Ishikawa (cell line): Measurements from ENCODE around the gene TP73.

Experiments
- CEBPB ChIP-seq: IDR thresholded peaks from 2 replicates; pipeline ENCODE4 v1.6.1; 2012
- CREB1 ChIP-seq: IDR thresholded peaks from 2 replicates; pipeline ENCODE4 v1.6.1; 2012; ENCODE audit warnings: low read depth
- EP300 ChIP-seq: IDR thresholded peaks from 2 replicates; pipeline ENCODE4 v1.6.1; 2012; ENCODE audit warnings: borderline replicate concordance
- FOXM1 ChIP-seq: IDR thresholded peaks from 2 replicates; pipeline ENCODE4 v1.6.1; 2012; ENCODE audit warnings: low read depth, borderline replicate concordance
- NFIC ChIP-seq: IDR thresholded peaks from 2 replicates; pipeline ENCODE4 v1.6.1; 2012
- RAD21 ChIP-seq: IDR thresholded peaks from 2 replicates; pipeline ENCODE4 v1.6.1; 2012; ENCODE audit warnings: low read depth
- TAF1 ChIP-seq: IDR thresholded peaks from 2 replicates; pipeline ENCODE4 v1.6.1; 2012; ENCODE audit warnings: low read depth, mild to moderate bottlenecking
- TCF12 ChIP-seq: IDR thresholded peaks from 2 replicates; pipeline ENCODE4 v1.6.1; 2012; ENCODE audit warnings: low read depth
- TEAD4 ChIP-seq: IDR thresholded peaks from 2 replicates; pipeline ENCODE4 v1.6.1; 2012
- YY1 ChIP-seq: IDR thresholded peaks from 2 replicates; pipeline ENCODE4 v1.6.1; 2012; ENCODE audit warnings: low read depth
- ZBTB7A ChIP-seq: IDR thresholded peaks from 2 replicates; pipeline ENCODE4 v1.6.1; 2012; ENCODE audit warnings: low read depth
- TF ChIP-seq, protein P1 (sequence below): IDR thresholded peaks from 2 replicates; pipeline ENCODE4 v1.6.1; 2012; ENCODE audit warnings: low read depth, mild to moderate bottlenecking
- TF ChIP-seq, protein P2 (sequence below): IDR thresholded peaks from 2 replicates; pipeline ENCODE4 v1.6.1; 2012
- TF ChIP-seq, protein P3 (sequence below): IDR thresholded peaks from 2 replicates; pipeline ENCODE4 v1.6.1; 2012

DNA sequence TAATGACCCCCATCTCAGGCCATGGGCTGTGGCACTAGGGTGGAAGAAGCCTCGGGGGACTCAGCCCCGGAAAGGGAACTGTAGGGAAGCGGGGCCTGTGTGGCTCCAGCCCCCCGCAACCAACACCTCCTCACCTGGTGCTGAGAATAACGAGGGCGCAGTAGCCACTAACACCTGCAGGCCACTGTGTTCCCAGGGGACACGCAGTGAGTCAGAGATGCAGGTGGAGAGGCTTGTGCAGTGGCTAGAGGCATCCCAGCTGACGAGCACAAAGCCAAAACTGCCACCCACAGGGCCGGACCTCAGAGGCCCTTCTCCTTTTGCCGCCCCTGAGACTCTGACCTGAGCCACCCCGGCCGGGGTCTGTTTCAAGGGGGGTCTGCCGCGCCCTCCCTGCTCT is 66.4 kb downstream of the TP73 start:
- no peak for TF ChIP-seq RAD21
- no peak for TF ChIP-seq FOXM1
- no peak for TF ChIP-seq YY1
- TF ChIP-seq CREB1, result no peak
- no peak for TF ChIP-seq CEBPB
- TF ChIP-seq TCF12, result no peak
- TF ChIP-seq EP300, result no peak
- TF ChIP-seq TEAD4, result no peak
- TF ChIP-seq, protein P1, sequence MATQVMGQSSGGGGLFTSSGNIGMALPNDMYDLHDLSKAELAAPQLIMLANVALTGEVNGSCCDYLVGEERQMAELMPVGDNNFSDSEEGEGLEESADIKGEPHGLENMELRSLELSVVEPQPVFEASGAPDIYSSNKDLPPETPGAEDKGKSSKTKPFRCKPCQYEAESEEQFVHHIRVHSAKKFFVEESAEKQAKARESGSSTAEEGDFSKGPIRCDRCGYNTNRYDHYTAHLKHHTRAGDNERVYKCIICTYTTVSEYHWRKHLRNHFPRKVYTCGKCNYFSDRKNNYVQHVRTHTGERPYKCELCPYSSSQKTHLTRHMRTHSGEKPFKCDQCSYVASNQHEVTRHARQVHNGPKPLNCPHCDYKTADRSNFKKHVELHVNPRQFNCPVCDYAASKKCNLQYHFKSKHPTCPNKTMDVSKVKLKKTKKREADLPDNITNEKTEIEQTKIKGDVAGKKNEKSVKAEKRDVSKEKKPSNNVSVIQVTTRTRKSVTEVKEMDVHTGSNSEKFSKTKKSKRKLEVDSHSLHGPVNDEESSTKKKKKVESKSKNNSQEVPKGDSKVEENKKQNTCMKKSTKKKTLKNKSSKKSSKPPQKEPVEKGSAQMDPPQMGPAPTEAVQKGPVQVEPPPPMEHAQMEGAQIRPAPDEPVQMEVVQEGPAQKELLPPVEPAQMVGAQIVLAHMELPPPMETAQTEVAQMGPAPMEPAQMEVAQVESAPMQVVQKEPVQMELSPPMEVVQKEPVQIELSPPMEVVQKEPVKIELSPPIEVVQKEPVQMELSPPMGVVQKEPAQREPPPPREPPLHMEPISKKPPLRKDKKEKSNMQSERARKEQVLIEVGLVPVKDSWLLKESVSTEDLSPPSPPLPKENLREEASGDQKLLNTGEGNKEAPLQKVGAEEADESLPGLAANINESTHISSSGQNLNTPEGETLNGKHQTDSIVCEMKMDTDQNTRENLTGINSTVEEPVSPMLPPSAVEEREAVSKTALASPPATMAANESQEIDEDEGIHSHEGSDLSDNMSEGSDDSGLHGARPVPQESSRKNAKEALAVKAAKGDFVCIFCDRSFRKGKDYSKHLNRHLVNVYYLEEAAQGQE, result no peak
- TF ChIP-seq, protein P2, sequence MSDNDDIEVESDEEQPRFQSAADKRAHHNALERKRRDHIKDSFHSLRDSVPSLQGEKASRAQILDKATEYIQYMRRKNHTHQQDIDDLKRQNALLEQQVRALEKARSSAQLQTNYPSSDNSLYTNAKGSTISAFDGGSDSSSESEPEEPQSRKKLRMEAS, result no peak
- no peak for TF ChIP-seq NFIC
- TF ChIP-seq ZBTB7A, result no peak
- TF ChIP-seq TAF1, result no peak
- TF ChIP-seq, protein P3, sequence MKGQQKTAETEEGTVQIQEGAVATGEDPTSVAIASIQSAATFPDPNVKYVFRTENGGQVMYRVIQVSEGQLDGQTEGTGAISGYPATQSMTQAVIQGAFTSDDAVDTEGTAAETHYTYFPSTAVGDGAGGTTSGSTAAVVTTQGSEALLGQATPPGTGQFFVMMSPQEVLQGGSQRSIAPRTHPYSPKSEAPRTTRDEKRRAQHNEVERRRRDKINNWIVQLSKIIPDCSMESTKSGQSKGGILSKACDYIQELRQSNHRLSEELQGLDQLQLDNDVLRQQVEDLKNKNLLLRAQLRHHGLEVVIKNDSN, result no peak
